Fibroblast of the aortic adventitia (primary cell): ENCODE measurements around the gene TMEM11. TPM values are rescaled to one million over a fixed set of nuclear protein-coding genes. Genes with fewer than 3 reads are reported as not detected.

ENCODE experiments used
- DNase-seq: peaks from one replicate; pipeline ENCODE4 v3.0.0-alpha.2; 2010; ENCODE audit warnings: low read depth
- H3K4me3 ChIP-seq: 2 replicates; pipeline ENCODE4 v1.5.1; 2011; ENCODE audit warnings: low read depth, mild to moderate bottlenecking, control low read depth, low read length, moderate library complexity
- CTCF ChIP-seq: IDR thresholded peaks from 2 replicates; pipeline ENCODE4 v1.5.1; 2011; ENCODE audit warnings: mild to moderate bottlenecking, low read length, control low read depth, inconsistent platforms; ENCODE audit not compliant: insufficient read depth
- total RNA-seq: library from RNA; depleted of rRNA; stranded (reverse); fragments of >200 nt; gene quantifications from 2 replicates; pipeline ENCODE4 v1.2.3, GENCODE V29; 2012; ENCODE audit warnings: low replicate concordance

TMEM11 gene
- total RNA-seq, 1 donor, result 17.5 TPM

- TF ChIP-seq CTCF, result no peak
- H3K4me3 ChIP-seq, result no peak overlapping the region
- no peak for DNase-seq
These were observed 34.5 kb upstream of the TMEM11 start for GRCh38 chr17:21248500-21248899.

- TF ChIP-seq CTCF, result no peak
- no peak for DNase-seq
- no peak overlapping the region for H3K4me3 ChIP-seq
These were observed 33.7 kb upstream of the TMEM11 start for GRCh38 chr17:21247552-21248258.

GRCh38 chr17:21246698-21247097 is 32.7 kb upstream of the TMEM11 start:
- no peak overlapping the region for H3K4me3 ChIP-seq
- DNase-seq, result no peak
- TF ChIP-seq CTCF, result no peak

GRCh38 chr17:21245639-21246084 is 31.7 kb upstream of the TMEM11 start:
- TF ChIP-seq CTCF, result no peak
- H3K4me3 ChIP-seq, result no peak overlapping the region
- DNase-seq, result no peak

GRCh38 chr17:21243516-21244303 is 29.7 kb upstream of the TMEM11 start:
- no peak for TF ChIP-seq CTCF
- no peak overlapping the region for H3K4me3 ChIP-seq
- no peak for DNase-seq

GRCh38 chr17:21242780-21243515 is 29.0 kb upstream of the TMEM11 start:
- DNase-seq, result no peak
- no peak for TF ChIP-seq CTCF

More at GRCh38 chr17:21242780-21243515, 29.0 kb upstream of the TMEM11 start:
- H3K4me3 ChIP-seq, result no peak overlapping the region
